Heart right ventricle (tissue), 16 donors: ENCODE results near the gene LTBP1. TPM values are rescaled to one million over a fixed set of nuclear protein-coding genes. Genes with fewer than 3 reads are reported as not detected.

Experiments
- ATAC-seq, 8 donors: fragments of 200-7000 bp; cut with Tn5 transposase; one replicate each; pipeline ENCODE4 v1.9.1; 2020; ENCODE audit warnings: mild to moderate bottlenecking in 8 of 8, moderate library complexity in 8 of 8, moderate number of reproducible peaks in 1 of 8
- DNase-seq, 2 donors: peaks; one replicate each; pipeline ENCODE4 v3.0.0-alpha.2; 2020
- H3K27ac ChIP-seq, 10 donors: fragments of 200-600 bp; sonication (generic) in 2 of 10; one replicate each; pipeline versions ENCODE4 v1.5.0 to v1.8.0; 2020 to 2022; ENCODE audit warnings: mild to moderate bottlenecking in 3 of 10
- H3K27me3 ChIP-seq, 7 donors: fragments of 200-600 bp; one replicate each; pipeline ENCODE4 v1.8.0; 2021 to 2022; ENCODE audit warnings: mild to moderate bottlenecking in 2 of 7
- H3K36me3 ChIP-seq, 9 donors: fragments of 200-600 bp; sonication (generic) in 1 of 9; one replicate each; pipeline versions ENCODE4 v1.5.0 to v1.8.0; 2020 to 2022; ENCODE audit warnings: mild to moderate bottlenecking in 2 of 9
- H3K4me1 ChIP-seq, 9 donors: fragments of 200-600 bp; sonication (generic) in 1 of 9; one replicate each; pipeline versions ENCODE4 v1.5.0 to v1.8.0; 2020 to 2022; ENCODE audit warnings: mild to moderate bottlenecking in 4 of 9
- H3K4me3 ChIP-seq, 10 donors: fragments of 200-600 bp; sonication (generic) in 2 of 10; one replicate each; pipeline versions ENCODE4 v1.5.0 to v1.8.0; 2020 to 2022; ENCODE audit warnings: mild to moderate bottlenecking in 7 of 10, moderate library complexity in 2 of 10
- H3K9me3 ChIP-seq, 11 donors: fragments of 200-600 bp in 10 of 11; sonication (generic) in 2 of 11; one replicate each; pipeline versions ENCODE4 v1.5.0 to v1.8.0; 2013 to 2022; ENCODE audit warnings: mild to moderate bottlenecking in 2 of 11, control low read depth in 1 of 11, moderate library complexity in 1 of 11
- WGBS, 2 donors: extraction: QIAGEN DNeasy Blood & Tissue Kit; methylation state at CpG; one replicate each; pipeline ENCODE4 v1.1.7; 2013; ENCODE audit warnings: inconsistent platforms in 1 of 2; 5-methylcytosine and 5-hydroxymethylcytosine counted together
- intact Hi-C, 10 donors: fragments of 100-400 bp; cut with DNase I; formaldehyde crosslinking; loops; one replicate each; pipeline versions ENCODE4 v1.11.1 to v1.14.2; 2022
- polyA plus RNA-seq, 2 donors: library from polyadenylated mRNA; stranded (reverse); fragments of 200-250 nt; gene quantifications; one replicate each; pipeline ENCODE4 v1.2.3, GENCODE V29; 2013
- total RNA-seq, 10 donors: library from RNA; stranded (reverse); fragmentation: NEBNext Ultra II Directional in 3 of 10; extraction: Animal tissue kit (Norgen Biotek cat#: 25700) in 3 of 10; gene quantifications; one replicate each; pipeline versions ENCODE4 v1.2.1 to v1.2.4, GENCODE V29; 2021 to 2023
- TF ChIP-seq, protein P1 (sequence below), 9 donors: fragments of 200-600 bp; sonication (generic) in 2 of 9; IDR thresholded peaks; one replicate each; pipeline versions ENCODE4 v1.5.0 to v1.8.0; 2021 to 2022; ENCODE audit warnings: antibody characterized with exemption in 9 of 9, mild to moderate bottlenecking in 5 of 9, moderate library complexity in 1 of 9
- donor health status: Arrhythmogenic right ventricular cardiomyopathy.
- donor health status: ischemic (EF 13 %, LVEDD 7.1; RV severe dilation, severe dysfunction).
- donor health status: healthy with polysubstance abuse.
- donor health status: DM: no; HTN: yes; CAD: no.
- donor health status: DM: no; HTN: no; CAD: no.
- donor health status: ischemic (EF 25% LVEDD 6.9; RV normal size, moderate dysfunction).
- donor health status: ischemic (EF 25% LVEDD 5.7; RV mildly dilated, moderate dysfunction).
- donor health status: healthy.
- donor health status: DM: yes; HTN: yes; CAD: no.
- donor health status: Ischemic cardiomyopathy.
- donor health status: ischemic (EF 35%, LVEDD 5.7; RV mildly dilated, moderate dysfunction).
- donor health status: nonischemic (EF 11% LVEDD 7.7; RV severe dilation, severe dysfunction).
- donor health status: DM: yes; HTN: yes; CAD: no.
- donor health status: PGD.
- donor health status: ischemic (EF 29% LVEDD 5.4; RV normal size, mild dysfunction).
- donor health status: nonischemic (EF 23%, LVEDD 6.1; RV moderate dilation, normal function).

Gene LTBP1
- total and polyA plus RNA-seq, 12 donors = 22.4 to 164 (median 84.3) TPM

- H3K36me3 ChIP-seq = peaks cover 0 to 9% (median 0%) of the 10 kb centered on the region in 9 donors
- ATAC-seq = no peak
- TF ChIP-seq, protein P1, sequence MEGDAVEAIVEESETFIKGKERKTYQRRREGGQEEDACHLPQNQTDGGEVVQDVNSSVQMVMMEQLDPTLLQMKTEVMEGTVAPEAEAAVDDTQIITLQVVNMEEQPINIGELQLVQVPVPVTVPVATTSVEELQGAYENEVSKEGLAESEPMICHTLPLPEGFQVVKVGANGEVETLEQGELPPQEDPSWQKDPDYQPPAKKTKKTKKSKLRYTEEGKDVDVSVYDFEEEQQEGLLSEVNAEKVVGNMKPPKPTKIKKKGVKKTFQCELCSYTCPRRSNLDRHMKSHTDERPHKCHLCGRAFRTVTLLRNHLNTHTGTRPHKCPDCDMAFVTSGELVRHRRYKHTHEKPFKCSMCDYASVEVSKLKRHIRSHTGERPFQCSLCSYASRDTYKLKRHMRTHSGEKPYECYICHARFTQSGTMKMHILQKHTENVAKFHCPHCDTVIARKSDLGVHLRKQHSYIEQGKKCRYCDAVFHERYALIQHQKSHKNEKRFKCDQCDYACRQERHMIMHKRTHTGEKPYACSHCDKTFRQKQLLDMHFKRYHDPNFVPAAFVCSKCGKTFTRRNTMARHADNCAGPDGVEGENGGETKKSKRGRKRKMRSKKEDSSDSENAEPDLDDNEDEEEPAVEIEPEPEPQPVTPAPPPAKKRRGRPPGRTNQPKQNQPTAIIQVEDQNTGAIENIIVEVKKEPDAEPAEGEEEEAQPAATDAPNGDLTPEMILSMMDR (IDR thresholded peaks at IDR 0.05) = no peak
- 59 to 61% methylated on average over 1 of the region's 1 CpG for whole genome bisulfite sequencing, 2 donors
- peaks cover 0 to 28% (median 9%) of the 10 kb centered on the region in 9 donors for H3K4me1 ChIP-seq
- H3K27me3 ChIP-seq = no peaks in the 10 kb centered on the region
- no peak overlapping the region for H3K27ac ChIP-seq
- DNase-seq = no peak
- intact Hi-C loops = loop anchor here in 1 of 10 donors (10.0 kb wide), 1 partner anchor 149 kb away; no protein-coding TSS in a partner anchor
- H3K4me3 ChIP-seq = no peak overlapping the region
- no peaks in the 10 kb centered on the region for H3K9me3 ChIP-seq
These were observed 169.0 kb downstream of the LTBP1 start for GRCh38 chr2:33115728-33116127.

GRCh38 chr2:33116799-33117198 is 170.0 kb downstream of the LTBP1 start:
- H3K4me3 ChIP-seq = no peak overlapping the region
- intact Hi-C loops = loop anchor here in 1 of 10 donors (10.0 kb wide), 1 partner anchor 148 kb away; no protein-coding TSS in a partner anchor
- peaks cover 0 to 19% (median 5%) of the 10 kb centered on the region in 9 donors for H3K4me1 ChIP-seq
- TF ChIP-seq, protein P1 (IDR thresholded peaks at IDR 0.05) = no peak
- ATAC-seq (peak in 3 of 8 donors; percentile 20 to 28 (median 24)), DNase-seq (no peak)
- H3K9me3 ChIP-seq = no peaks in the 10 kb centered on the region
- no peaks in the 10 kb centered on the region for H3K27me3 ChIP-seq
- no peak overlapping the region for H3K27ac ChIP-seq
- no peaks in the 10 kb centered on the region for H3K36me3 ChIP-seq
- 80 to 87% methylated on average over 4 of the region's 4 CpGs for WGBS, 2 donors

- ATAC-seq (no peak), DNase-seq (no peak)
- 48 to 65% methylated on average over 6 of the region's 6 CpGs for WGBS, 2 donors
- H3K36me3 ChIP-seq = no peaks in the 10 kb centered on the region
- TF ChIP-seq, protein P1 (IDR thresholded peaks at IDR 0.05) = no peak
- H3K4me1 ChIP-seq = peaks cover 0 to 22% (median 0%) of the 10 kb centered on the region in 9 donors
- no peaks in the 10 kb centered on the region for H3K9me3 ChIP-seq
- intact Hi-C loops = loop anchor here in 1 of 10 donors (10.0 kb wide), 1 partner anchor 146 kb away; no protein-coding TSS in a partner anchor
- no peak overlapping the region for H3K4me3 ChIP-seq
- H3K27ac ChIP-seq = no peak overlapping the region
- H3K27me3 ChIP-seq = no peaks in the 10 kb centered on the region
These were observed 171.9 kb downstream of the LTBP1 start for GRCh38 chr2:33118651-33119050.

- Histone ChIP-seq H3K4me1 (peaks cover 0 to 14% (median 0%) of the 10 kb centered on the region in 9 donors), H3K27ac (no peak overlapping the region), H3K27me3 (no peaks in the 10 kb centered on the region), H3K36me3 (no peaks in the 10 kb centered on the region), H3K9me3 (no peaks in the 10 kb centered on the region), H3K4me3 (no peak overlapping the region)
- no peak for DNase-seq
- intact Hi-C loops = loop anchor here in 1 of 10 donors (10.0 kb wide), 1 partner anchor 67 kb away; no protein-coding TSS in a partner anchor
- TF ChIP-seq, protein P1 (IDR thresholded peaks at IDR 0.05) = no peak
- no peak for ATAC-seq
- 92 to 96% methylated on average over 10 of the region's 10 CpGs for WGBS, 2 donors
These were observed 174.7 kb downstream of the LTBP1 start for GRCh38 chr2:33121416-33121815.
